H9 (cell line): Measurements from ENCODE around the gene POLR2J. TPM values are rescaled to one million over a fixed set of nuclear protein-coding genes. Genes with fewer than 3 reads are reported as not detected.
"Not testable (repeated sequence)": the region's sequence is repeated elsewhere in the genome, so short reads cannot be mapped to it uniquely, and the experiment has no call there.

Source experiments
- DNase-seq: peaks from one replicate; pipeline ENCODE4 v3.0.0-alpha.2; 2017
- H2AFZ ChIP-seq: one replicate; pipeline ENCODE4 v1.6.1; 2013; ENCODE audit warnings: mild to moderate bottlenecking, low read length, control low read depth, moderate library complexity
- H2AK5ac ChIP-seq: 2 replicates; pipeline ENCODE4 v1.6.1; 2013; ENCODE audit warnings: low read length, control low read depth, mixed read lengths; ENCODE audit not compliant: insufficient read length
- H2BK120ac ChIP-seq: one replicate; pipeline ENCODE4 v1.6.1; 2013; ENCODE audit warnings: low read depth, mild to moderate bottlenecking, low read length, control low read depth, inconsistent platforms; ENCODE audit not compliant: poor library complexity, severe bottlenecking
- H2BK12ac ChIP-seq: 2 replicates; pipeline ENCODE4 v1.6.1; 2013; ENCODE audit warnings: low read length, control low read depth, mixed read lengths, low read depth; ENCODE audit not compliant: insufficient read length
- H2BK15ac ChIP-seq: 2 replicates; pipeline ENCODE4 v1.6.1; 2013; ENCODE audit warnings: low read depth, low read length, control low read depth
- H2BK20ac ChIP-seq: one replicate; pipeline ENCODE4 v1.6.1; 2013; ENCODE audit warnings: low read depth, mild to moderate bottlenecking, low read length, control low read depth, inconsistent platforms; ENCODE audit not compliant: poor library complexity, severe bottlenecking
- H2BK5ac ChIP-seq: 2 replicates; pipeline ENCODE4 v1.6.1; 2013; ENCODE audit warnings: low read length, control low read depth, mixed read lengths; ENCODE audit not compliant: insufficient read length
- H3K14ac ChIP-seq: 2 replicates; pipeline ENCODE4 v1.6.1; 2013; ENCODE audit warnings: low read length, control low read depth; ENCODE audit not compliant: insufficient read depth
- H3K18ac ChIP-seq: 2 replicates; pipeline ENCODE4 v1.6.1; 2013; ENCODE audit warnings: low read depth, mild to moderate bottlenecking, mixed read lengths, low read length, control low read depth; ENCODE audit not compliant: insufficient read length
- H3K23ac ChIP-seq: 2 replicates; pipeline ENCODE4 v1.6.1; 2013; ENCODE audit warnings: low read length, control low read depth, mixed read lengths, low read depth; ENCODE audit not compliant: insufficient read length
- H3K23me2 ChIP-seq: 2 replicates; pipeline ENCODE4 v1.6.1; 2013; ENCODE audit warnings: low read depth, mild to moderate bottlenecking, mixed read lengths, low read length, control low read depth; ENCODE audit not compliant: insufficient read length, poor library complexity, severe bottlenecking
- H3K27ac ChIP-seq: 2 replicates; pipeline ENCODE4 v1.5.1; 2013; ENCODE audit warnings: low read length, control low read depth, mixed read lengths, low read depth; ENCODE audit not compliant: insufficient read length
- H3K27me3 ChIP-seq: 2 replicates; pipeline ENCODE4 v1.6.1; 2013; ENCODE audit warnings: low read length, control low read depth, inconsistent platforms; ENCODE audit not compliant: insufficient read depth
- H3K4ac ChIP-seq: 2 replicates; pipeline ENCODE4 v1.6.1; 2013; ENCODE audit warnings: low read depth, mild to moderate bottlenecking, control low read depth, inconsistent platforms, low read length, moderate library complexity
- H3K4me1 ChIP-seq: 2 replicates; pipeline ENCODE4 v1.6.1; 2013; ENCODE audit warnings: low read length, control low read depth, inconsistent platforms; ENCODE audit not compliant: insufficient read depth
- H3K4me2 ChIP-seq: 2 replicates; pipeline ENCODE4 v1.6.1; 2013; ENCODE audit warnings: low read length, control low read depth, mixed read lengths; ENCODE audit not compliant: insufficient read length, insufficient read depth
- H3K56ac ChIP-seq: 2 replicates; pipeline ENCODE4 v1.6.1; 2013; ENCODE audit warnings: low read depth, mild to moderate bottlenecking, mixed read lengths, low read length, control low read depth; ENCODE audit not compliant: insufficient read length
- H3K79me1 ChIP-seq: 2 replicates; pipeline ENCODE4 v1.6.1; 2013; ENCODE audit warnings: low read depth, mild to moderate bottlenecking, moderate library complexity, low read length, control low read depth, inconsistent platforms; ENCODE audit not compliant: insufficient read depth, poor library complexity, severe bottlenecking
- H3K79me2 ChIP-seq: 2 replicates; pipeline ENCODE4 v1.6.1; 2013; ENCODE audit warnings: low read length, control low read depth, inconsistent platforms; ENCODE audit not compliant: insufficient read depth
- H3K9ac ChIP-seq: 2 replicates; pipeline ENCODE4 v1.6.1; 2013; ENCODE audit warnings: low read length, control low read depth, mixed read lengths; ENCODE audit not compliant: insufficient read length; ENCODE audit errors: extremely low read depth
- H3K9me3 ChIP-seq: one replicate; pipeline ENCODE4 v1.6.1; 2013; ENCODE audit warnings: low read depth, low read length, inconsistent platforms; ENCODE audit not compliant: control insufficient read depth
- H3T11ph ChIP-seq: one replicate; pipeline ENCODE4 v1.6.1; 2013; ENCODE audit warnings: mild to moderate bottlenecking, low read length, control low read depth, inconsistent platforms
- H4K20me1 ChIP-seq: one replicate; pipeline ENCODE4 v1.6.1; 2013; ENCODE audit not compliant: control insufficient read depth, insufficient read length, insufficient read depth
- H4K5ac ChIP-seq: 2 replicates; pipeline ENCODE4 v1.6.1; 2013; ENCODE audit warnings: low read depth, mild to moderate bottlenecking, mixed read lengths, low read length, control low read depth; ENCODE audit not compliant: insufficient read length
- H4K8ac ChIP-seq: replicated peaks from 2 replicates; pipeline ENCODE4 v1.6.1; 2013; ENCODE audit warnings: low read length, control low read depth, mixed read lengths, low read depth; ENCODE audit not compliant: insufficient read length
- H4K91ac ChIP-seq: 2 replicates; pipeline ENCODE4 v1.6.1; 2013; ENCODE audit warnings: low read depth, mild to moderate bottlenecking, moderate library complexity, mixed read lengths, low read length, control low read depth; ENCODE audit not compliant: insufficient read length
- H3K27ac Mint-ChIP-seq, 3 experiments: 2 replicates in 2 of 3; 3 replicates in 1 of 3; pipeline ENCODE4 v1.8.0; 2020 to 2021; ENCODE audit warnings: mixed read lengths in 3 of 3, mild to moderate bottlenecking in 1 of 3, moderate library complexity in 1 of 3
- H3K27me3 Mint-ChIP-seq: 2 replicates; pipeline ENCODE4 v1.8.0; 2021; ENCODE audit warnings: low read depth, mild to moderate bottlenecking, moderate library complexity, mixed read lengths
- H3K36me3 Mint-ChIP-seq, 3 experiments: 2 replicates in 2 of 3; 3 replicates in 1 of 3; pipeline ENCODE4 v1.8.0; 2020 to 2021; ENCODE audit warnings: low read depth in 3 of 3, mixed read lengths in 3 of 3; ENCODE audit not compliant: insufficient read depth in 1 of 3
- H3K4me1 Mint-ChIP-seq, 2 experiments: 2 replicates each; pipeline ENCODE4 v1.8.0; 2020; ENCODE audit warnings: mixed read lengths in 2 of 2
- H3K4me3 Mint-ChIP-seq, 2 experiments: 2 replicates in 1 of 2; 3 replicates in 1 of 2; pipeline ENCODE4 v1.8.0; 2020 to 2021; ENCODE audit warnings: mild to moderate bottlenecking in 2 of 2, mixed read lengths in 2 of 2, moderate library complexity in 1 of 2
- H3K9me3 Mint-ChIP-seq, 2 experiments: 2 replicates in 1 of 2; 3 replicates in 1 of 2; pipeline ENCODE4 v1.8.0; 2020; ENCODE audit warnings: mild to moderate bottlenecking in 2 of 2, mixed read lengths in 2 of 2, moderate library complexity in 1 of 2
- WGBS: extraction: QIAGEN DNeasy Blood & Tissue Kit; methylation state at CpG from one replicate; pipeline ENCODE4 v1.1.7; 2013; ENCODE audit warnings: missing lambda C conversion rate, low lambda C conversion rate, mixed read lengths; ENCODE audit not compliant: insufficient read length; ENCODE audit errors: extremely low coverage; 5-methylcytosine and 5-hydroxymethylcytosine counted together
- total RNA-seq: library from RNA; stranded (reverse); gene quantifications from 2 replicates; pipeline ENCODE4 v1.2.1, GENCODE V29; 2021

Gene POLR2J
- total RNA-seq, 1 experiment from 2014 or later: 58.5 TPM

- H3K23me2 ChIP-seq, H3T11ph ChIP-seq, H4K20me1 ChIP-seq, H3K27me3 Mint-ChIP-seq, H3K4me1 Mint-ChIP-seq, H3K4me1 ChIP-seq, H3K36me3 Mint-ChIP-seq, H3K14ac ChIP-seq, H2BK15ac ChIP-seq, H2BK120ac ChIP-seq, H2BK20ac ChIP-seq, H3K4me2 ChIP-seq, H3K79me1 ChIP-seq, H2AK5ac ChIP-seq, H4K91ac ChIP-seq, H4K5ac ChIP-seq, H4K8ac ChIP-seq, H3K9ac ChIP-seq, H3K27me3 ChIP-seq, H2BK12ac ChIP-seq, H3K18ac ChIP-seq, H3K27ac Mint-ChIP-seq, H3K27ac ChIP-seq, H3K56ac ChIP-seq, H2BK5ac ChIP-seq, H3K79me2 ChIP-seq, H3K9me3 Mint-ChIP-seq, H3K4ac ChIP-seq, DNase-seq, H3K23ac ChIP-seq, H2AFZ ChIP-seq, H3K9me3 ChIP-seq, H3K4me3 Mint-ChIP-seq: not testable (repeated sequence)
- no CpG with 5 or more reads among the region's 5 CpGs for WGBS
Measured at GRCh38 chr7:102497308-102497707, 18.6 kb upstream of the POLR2J start.

- H3K4me3 Mint-ChIP-seq, H3K27ac ChIP-seq, H2BK120ac ChIP-seq, H2BK15ac ChIP-seq, H2BK12ac ChIP-seq, H2AK5ac ChIP-seq, H3K56ac ChIP-seq, H3K27me3 ChIP-seq, H3K23me2 ChIP-seq, H4K8ac ChIP-seq, H4K91ac ChIP-seq, H4K5ac ChIP-seq, H2BK5ac ChIP-seq, H3T11ph ChIP-seq, H2AFZ ChIP-seq, H4K20me1 ChIP-seq, H3K36me3 Mint-ChIP-seq, H3K4ac ChIP-seq, H3K79me1 ChIP-seq, DNase-seq, H3K27ac Mint-ChIP-seq, H3K9me3 Mint-ChIP-seq, H3K23ac ChIP-seq, H3K9me3 ChIP-seq, H3K4me1 Mint-ChIP-seq, H3K4me1 ChIP-seq, H3K27me3 Mint-ChIP-seq, H3K4me2 ChIP-seq, H3K79me2 ChIP-seq, H2BK20ac ChIP-seq, H3K14ac ChIP-seq, H3K9ac ChIP-seq, H3K18ac ChIP-seq: not testable (repeated sequence)
- WGBS: no CpG with 5 or more reads among the region's 10 CpGs
Measured at GRCh38 chr7:102496861-102497260, 18.1 kb upstream of the POLR2J start.
